Measurements from ENCODE around the gene GALNT18.
A peak's percentile ranks its signal among the peaks of the same experiment; 100 is the strongest.

Gene GALNT18

DNA sequence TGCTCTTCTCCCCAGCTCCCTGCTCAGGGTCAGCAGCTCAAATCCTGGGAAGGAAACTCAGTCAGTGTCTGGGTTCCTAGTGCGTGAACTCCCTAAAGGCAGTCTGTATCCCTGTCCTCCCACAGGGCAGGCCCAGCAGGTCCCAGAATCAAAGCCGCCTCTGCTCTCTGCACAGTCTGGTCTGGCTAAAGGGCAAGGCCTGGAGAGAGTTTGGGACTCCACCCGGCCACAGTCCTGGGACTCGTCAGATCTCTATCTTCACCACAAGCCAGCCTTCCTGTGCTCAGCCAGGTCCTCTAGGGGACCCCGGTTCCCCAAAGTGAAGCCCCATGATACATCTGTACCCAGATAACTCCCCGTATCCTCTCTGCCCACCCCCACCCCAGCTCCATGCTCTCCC, 212.6 kb downstream of the GALNT18 start:
- in situ Hi-C loops (cut with HindIII; ENCODE audit: low sequenced_read_pairs): no loop called here
- TF ChIP-seq, protein P1, sequence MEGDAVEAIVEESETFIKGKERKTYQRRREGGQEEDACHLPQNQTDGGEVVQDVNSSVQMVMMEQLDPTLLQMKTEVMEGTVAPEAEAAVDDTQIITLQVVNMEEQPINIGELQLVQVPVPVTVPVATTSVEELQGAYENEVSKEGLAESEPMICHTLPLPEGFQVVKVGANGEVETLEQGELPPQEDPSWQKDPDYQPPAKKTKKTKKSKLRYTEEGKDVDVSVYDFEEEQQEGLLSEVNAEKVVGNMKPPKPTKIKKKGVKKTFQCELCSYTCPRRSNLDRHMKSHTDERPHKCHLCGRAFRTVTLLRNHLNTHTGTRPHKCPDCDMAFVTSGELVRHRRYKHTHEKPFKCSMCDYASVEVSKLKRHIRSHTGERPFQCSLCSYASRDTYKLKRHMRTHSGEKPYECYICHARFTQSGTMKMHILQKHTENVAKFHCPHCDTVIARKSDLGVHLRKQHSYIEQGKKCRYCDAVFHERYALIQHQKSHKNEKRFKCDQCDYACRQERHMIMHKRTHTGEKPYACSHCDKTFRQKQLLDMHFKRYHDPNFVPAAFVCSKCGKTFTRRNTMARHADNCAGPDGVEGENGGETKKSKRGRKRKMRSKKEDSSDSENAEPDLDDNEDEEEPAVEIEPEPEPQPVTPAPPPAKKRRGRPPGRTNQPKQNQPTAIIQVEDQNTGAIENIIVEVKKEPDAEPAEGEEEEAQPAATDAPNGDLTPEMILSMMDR (IDR thresholded peaks at IDR 0.05; ENCODE audit: low read depth, low read length, missing control alignments): no peak
- no peak overlapping the region for H3K4me3 ChIP-seq (ENCODE audit: low read depth, low read length)
- DNase-seq (ENCODE audit: low read depth): no peak

- DNase-seq (ENCODE audit: low read depth): no peak
- TF ChIP-seq, protein P1 (IDR thresholded peaks at IDR 0.05; ENCODE audit: low read depth, low read length, missing control alignments): no peak
Observed at GRCh38 chr11:11408436-11409221, 213.2 kb downstream of the GALNT18 start.

DNA sequence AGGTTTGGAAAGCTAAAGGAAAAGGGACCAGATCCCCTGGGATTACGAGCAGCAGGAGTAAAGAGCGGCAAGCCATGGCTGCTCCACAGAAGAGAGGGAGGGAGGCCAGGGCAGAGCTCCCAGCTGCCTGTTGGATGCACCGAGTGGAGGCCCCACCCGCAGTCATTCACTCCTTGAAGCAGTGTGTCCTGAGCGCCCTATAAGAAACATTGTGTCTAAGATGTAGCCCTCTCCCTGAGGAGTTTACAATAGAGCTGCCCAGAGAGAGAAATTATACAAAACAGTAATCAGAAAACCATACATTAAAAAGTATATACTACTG, 214.1 kb downstream of the GALNT18 start:
- no peak overlapping the region for H3K4me3 ChIP-seq (ENCODE audit: low read depth, low read length)
- in situ Hi-C loops (cut with HindIII; ENCODE audit: low sequenced_read_pairs): no loop called here
- DNase-seq (ENCODE audit: low read depth): no peak
- TF ChIP-seq, protein P1 (IDR thresholded peaks at IDR 0.05; ENCODE audit: low read depth, low read length, missing control alignments): no peak

More at GRCh38 chr11:11408436-11409221, 213.2 kb downstream of the GALNT18 start:
- in situ Hi-C loops (cut with HindIII; ENCODE audit: low sequenced_read_pairs): no loop called here
- H3K4me3 ChIP-seq (ENCODE audit: low read depth, low read length): no peak overlapping the region

DNA sequence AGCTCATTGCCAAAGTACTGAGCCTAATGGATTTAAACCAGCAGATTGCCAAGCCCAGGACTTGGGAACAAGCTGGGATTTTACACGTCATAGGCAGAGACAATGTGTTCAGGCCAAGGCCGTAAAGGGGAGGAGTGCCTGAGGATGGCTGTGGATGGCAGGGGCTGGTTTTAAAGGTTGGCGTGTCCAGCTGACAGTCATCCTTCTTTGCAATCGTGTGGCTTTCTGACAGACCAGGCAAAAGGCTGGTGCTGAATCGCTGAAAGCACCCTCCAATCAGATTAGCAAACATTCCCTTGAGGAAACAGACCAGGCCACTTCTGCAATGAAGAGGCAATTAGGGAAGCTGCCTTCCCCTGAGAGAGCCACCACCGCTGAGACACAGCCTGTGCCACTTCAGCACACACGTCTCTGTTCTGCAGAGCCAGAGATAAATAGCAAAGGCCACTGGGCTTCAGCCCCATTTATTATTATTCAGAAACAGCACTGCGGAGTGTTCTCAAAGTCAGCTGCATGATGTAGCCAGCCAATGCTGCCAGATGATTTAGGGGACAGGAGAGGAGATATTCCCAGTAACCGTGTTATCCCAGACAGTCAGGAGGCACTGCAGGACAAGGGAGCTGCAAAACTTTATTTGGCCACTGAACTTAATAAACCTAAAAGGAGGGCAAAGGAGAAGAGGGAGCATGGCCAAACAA, 214.6 kb downstream of the GALNT18 start:
- TF ChIP-seq, protein P1 (IDR thresholded peaks at IDR 0.05; ENCODE audit: low read depth, low read length, missing control alignments): no peak
- no peak overlapping the region for H3K4me3 ChIP-seq (ENCODE audit: low read depth, low read length)
- no peak for DNase-seq (ENCODE audit: low read depth)
- in situ Hi-C loops (cut with HindIII; ENCODE audit: low sequenced_read_pairs): no loop called here

DNA sequence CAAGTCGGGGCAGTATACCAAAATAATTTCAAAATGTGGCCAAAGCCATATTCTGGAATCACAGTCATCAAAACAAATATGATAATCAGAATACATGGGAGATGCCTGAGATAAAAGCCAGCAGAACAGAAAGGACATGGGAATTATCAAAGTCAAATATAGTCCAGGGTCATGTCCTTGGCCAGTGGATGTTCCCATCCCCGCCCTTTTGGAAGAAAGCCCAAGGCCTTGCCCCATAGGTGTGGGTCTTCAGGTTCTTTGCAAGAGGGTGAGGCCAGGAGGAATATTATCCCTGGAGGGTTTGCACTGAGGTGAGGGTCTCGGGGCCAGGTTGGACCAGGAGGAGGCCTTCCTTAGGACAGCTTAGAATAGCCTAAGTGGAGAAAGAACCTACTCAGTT, 215.2 kb downstream of the GALNT18 start:
- TF ChIP-seq, protein P1 (IDR thresholded peaks at IDR 0.05; ENCODE audit: low read depth, low read length, missing control alignments): no peak
- no peak for DNase-seq (ENCODE audit: low read depth)
- no peak overlapping the region for H3K4me3 ChIP-seq (ENCODE audit: low read depth, low read length)
- in situ Hi-C loops (cut with HindIII; ENCODE audit: low sequenced_read_pairs): no loop called here

- H3K4me3 ChIP-seq (ENCODE audit: low read depth, low read length): no peak overlapping the region
- TF ChIP-seq, protein P1 (IDR thresholded peaks at IDR 0.05; ENCODE audit: low read depth, low read length, missing control alignments): no peak
- peak; percentile 56 for DNase-seq (ENCODE audit: low read depth)
- in situ Hi-C loops (cut with HindIII; ENCODE audit: low sequenced_read_pairs): no loop called here
Observed at GRCh38 chr11:11403763-11404725, 217.8 kb downstream of the GALNT18 start.

Measured in astrocyte of the cerebellum (primary cell).